Spleen (tissue), 11 donors: ENCODE data around the gene TBC1D19. TPM values are rescaled to one million over a fixed set of nuclear protein-coding genes. Genes with fewer than 3 reads are reported as not detected.

ENCODE experiments used
- DNase-seq: peaks from one replicate; pipeline ENCODE4 v3.0.0-alpha.2; 2020
- H3K27ac ChIP-seq, 8 donors: fragments of 200-600 bp; sonication (generic) in 7 of 8; 1 replicate in 4 of 8; 2 replicates in 4 of 8; pipeline versions ENCODE4 v1.5.0 to v1.8.0; 2016 to 2021; ENCODE audit warnings: inconsistent platforms in 4 of 8, mild to moderate bottlenecking in 4 of 8, moderate library complexity in 1 of 8
- H3K27me3 ChIP-seq, 7 donors: fragments of 200-600 bp; sonication (generic) in 6 of 7; replicated peaks in 1 of 7; 1 replicate in 4 of 7; 2 replicates in 3 of 7; pipeline versions ENCODE4 v1.5.0 to v1.8.0; 2016 to 2021; ENCODE audit warnings: inconsistent platforms in 3 of 7, mild to moderate bottlenecking in 1 of 7
- H3K36me3 ChIP-seq, 6 donors: fragments of 200-600 bp; sonication (generic) in 5 of 6; 1 replicate in 4 of 6; 2 replicates in 2 of 6; pipeline versions ENCODE4 v1.5.0 to v1.8.0; 2016 to 2021; ENCODE audit warnings: inconsistent platforms in 2 of 6
- H3K4me1 ChIP-seq, 6 donors: fragments of 200-600 bp; sonication (generic) in 5 of 6; 1 replicate in 3 of 6; 2 replicates in 3 of 6; pipeline versions ENCODE4 v1.5.0 to v1.8.0; 2016 to 2021; ENCODE audit warnings: inconsistent platforms in 3 of 6
- H3K4me3 ChIP-seq, 8 donors: fragments of 200-600 bp; sonication (generic) in 7 of 8; 1 replicate in 4 of 8; 2 replicates in 4 of 8; pipeline versions ENCODE4 v1.5.0 to v1.8.0; 2016 to 2021; ENCODE audit warnings: inconsistent platforms in 4 of 8, mild to moderate bottlenecking in 4 of 8, moderate library complexity in 2 of 8
- H3K9me3 ChIP-seq, 8 donors: fragments of 200-600 bp; sonication (generic) in 7 of 8; 1 replicate in 4 of 8; 2 replicates in 4 of 8; pipeline versions ENCODE4 v1.5.0 to v1.8.0; 2016 to 2021; ENCODE audit warnings: inconsistent platforms in 4 of 8
- CTCF ChIP-seq, 11 experiments: fragments of 200-600 bp in 7 of 11; fragments of 450-650 bp in 4 of 11; sonication (generic) in 4 of 11; IDR thresholded peaks in 8 of 11; conservative IDR thresholded peaks in 3 of 11; 1 replicate in 7 of 11; 2 replicates in 4 of 11; pipeline versions ENCODE4 v1.4.0 to v1.8.0; 2016 to 2021; ENCODE audit warnings: antibody characterized with exemption in 11 of 11, inconsistent platforms in 4 of 11, mild to moderate bottlenecking in 1 of 11
- POLR2A ChIP-seq, 3 donors: fragments of 450-650 bp; IDR thresholded peaks; one replicate each; pipeline ENCODE4 v1.5.1; 2017; ENCODE audit warnings: antibody characterized with exemption in 3 of 3, mild to moderate bottlenecking in 1 of 3
- POLR2AphosphoS5 ChIP-seq, 3 donors: sonication (generic); formaldehyde crosslinking; IDR thresholded peaks; one replicate each; pipeline ENCODE4 v1.5.1; 2017; ENCODE audit warnings: antibody characterized with exemption in 3 of 3
- WGBS, 5 donors: extraction: QIAGEN DNeasy Blood & Tissue Kit in 3 of 5; methylation state at CpG; one replicate each; pipeline versions ENCODE4 v1.1.5 to v1.1.7; 2013 to 2018; 5-methylcytosine and 5-hydroxymethylcytosine counted together
- intact Hi-C: fragments of 100-400 bp; cut with DNase I; formaldehyde crosslinking; loops from one replicate; pipeline ENCODE4 v1.15.0; 2023; ENCODE audit warnings: low total_unique reads
- polyA plus RNA-seq, 3 donors: library from polyadenylated mRNA; stranded (reverse); fragments of 200-250 nt; gene quantifications; one replicate each; pipeline ENCODE4 v1.2.1, GENCODE V29; 2013
- total RNA-seq, 7 donors: library from RNA; depleted of rRNA in 3 of 7; stranded (reverse); fragments of >200 nt in 3 of 7; fragmentation: NEBNext Ultra II Directional in 4 of 7; extraction: Animal tissue kit (Norgen Biotek cat#: 25700) in 4 of 7; gene quantifications; one replicate each; pipeline versions ENCODE4 v1.1.0 to v1.2.1, GENCODE V29; 2016 to 2021
- donor health status: healthy with polysubstance abuse.
- donor health status: DM: no; HTN: no; CAD: no; lungs with moderate emphysema.
- donor health status: DM: no; HTN: no; CAD: no.
- donor health status: Bipolar disorder and iron deficiency.
- donor health status: healthy.
- donor health status: DM: no; HTN: no; CAD: no.
- donor health status: DM: yes; HTN: yes; CAD: no.

TBC1D19 gene
- total and polyA plus RNA-seq, 10 donors = 1.1 to 18.0 (median 8.4) TPM

GRCh38 chr4:26557164-26557563 lies 26.7 kb upstream of the TBC1D19 start:
- H3K27ac ChIP-seq = no peak overlapping the region
- H3K36me3 ChIP-seq = no peaks in the 10 kb centered on the region
- no peak overlapping the region for H3K4me3 ChIP-seq
- intact Hi-C loops = no loop called here
- H3K27me3 ChIP-seq = peaks cover 0 to 11% (median 0%) of the 10 kb centered on the region in 7 donors
- DNase-seq = no peak
- no peak for TF ChIP-seq POLR2A (IDR thresholded peaks at IDR 0.05)
- TF ChIP-seq POLR2AphosphoS5 (IDR thresholded peaks at IDR 0.05) = no peak
- no peak for TF ChIP-seq CTCF (IDR thresholded peaks at IDR 0.05 in 8 of 11, conservative IDR thresholded peaks at IDR 0.05 in 3 of 11)
- H3K4me1 ChIP-seq = no peaks in the 10 kb centered on the region
- H3K9me3 ChIP-seq = peaks cover 0 to 38% (median 5%) of the 10 kb centered on the region in 8 donors

- Histone ChIP-seq H3K9me3 (peaks cover 0 to 32% (median 3%) of the 10 kb centered on the region in 8 donors), H3K4me1 (no peaks in the 10 kb centered on the region), H3K27me3 (peaks cover 0 to 11% (median 0%) of the 10 kb centered on the region in 7 donors), H3K36me3 (no peaks in the 10 kb centered on the region), H3K4me3 (no peak overlapping the region), H3K27ac (no peak overlapping the region)
- TF ChIP-seq POLR2AphosphoS5 (IDR thresholded peaks at IDR 0.05) (no peak), CTCF (IDR thresholded peaks at IDR 0.05 in 8 of 11, conservative IDR thresholded peaks at IDR 0.05 in 3 of 11) (no peak), POLR2A (IDR thresholded peaks at IDR 0.05) (no peak)
- WGBS, 5 donors = 73 to 89% (median 87%) methylated on average over 3 of the region's 3 CpGs
- no peak for DNase-seq
- intact Hi-C loops = no loop called here
These were observed 25.6 kb upstream of the TBC1D19 start for GRCh38 chr4:26558166-26558895.

GRCh38 chr4:26566133-26566532 lies 17.8 kb upstream of the TBC1D19 start:
- DNase-seq = no peak
- H3K9me3 ChIP-seq = peaks cover 0 to 6% (median 0%) of the 10 kb centered on the region in 8 donors
- TF ChIP-seq POLR2AphosphoS5 (IDR thresholded peaks at IDR 0.05) (no peak), CTCF (IDR thresholded peaks at IDR 0.05 in 8 of 11, conservative IDR thresholded peaks at IDR 0.05 in 3 of 11) (no peak), POLR2A (IDR thresholded peaks at IDR 0.05) (no peak)
- no peaks in the 10 kb centered on the region for H3K4me1 ChIP-seq
- intact Hi-C loops = no loop called here
- H3K36me3 ChIP-seq = no peaks in the 10 kb centered on the region
- no peaks in the 10 kb centered on the region for H3K27me3 ChIP-seq
- no peak overlapping the region for H3K4me3 ChIP-seq
- no peak overlapping the region for H3K27ac ChIP-seq

- no peak for DNase-seq
- no peaks in the 10 kb centered on the region for H3K36me3 ChIP-seq
- H3K27me3 ChIP-seq = no peaks in the 10 kb centered on the region
- H3K4me1 ChIP-seq = no peaks in the 10 kb centered on the region
- intact Hi-C loops = no loop called here
- WGBS, 5 donors = 29 to 58% (median 44%) methylated on average over 3 of the region's 3 CpGs
- no peak for TF ChIP-seq POLR2A (IDR thresholded peaks at IDR 0.05)
- no peak for TF ChIP-seq CTCF (IDR thresholded peaks at IDR 0.05 in 8 of 11, conservative IDR thresholded peaks at IDR 0.05 in 3 of 11)
- TF ChIP-seq POLR2AphosphoS5 (IDR thresholded peaks at IDR 0.05) = no peak
- peak overlapping the region in 3 of 8 donors; percentile 15 to 35 (median 20) for H3K27ac ChIP-seq
- no peak overlapping the region for H3K4me3 ChIP-seq
- H3K9me3 ChIP-seq = no peaks in the 10 kb centered on the region
These were observed 15.4 kb upstream of the TBC1D19 start for GRCh38 chr4:26568446-26568994.
